COLO668 (cell line): Measurements from ENCODE around the gene CERT1.
"Not testable (repeated sequence)": the region's sequence is repeated elsewhere in the genome, so short reads cannot be mapped to it uniquely, and the experiment has no call there.

ENCODE experiments used
- DNase-seq: peaks from one replicate; lab custom pipeline; 2025; ENCODE audit not compliant: unreplicated experiment; lab: John Stamatoyannopoulos, UW

CERT1 gene, protein sequence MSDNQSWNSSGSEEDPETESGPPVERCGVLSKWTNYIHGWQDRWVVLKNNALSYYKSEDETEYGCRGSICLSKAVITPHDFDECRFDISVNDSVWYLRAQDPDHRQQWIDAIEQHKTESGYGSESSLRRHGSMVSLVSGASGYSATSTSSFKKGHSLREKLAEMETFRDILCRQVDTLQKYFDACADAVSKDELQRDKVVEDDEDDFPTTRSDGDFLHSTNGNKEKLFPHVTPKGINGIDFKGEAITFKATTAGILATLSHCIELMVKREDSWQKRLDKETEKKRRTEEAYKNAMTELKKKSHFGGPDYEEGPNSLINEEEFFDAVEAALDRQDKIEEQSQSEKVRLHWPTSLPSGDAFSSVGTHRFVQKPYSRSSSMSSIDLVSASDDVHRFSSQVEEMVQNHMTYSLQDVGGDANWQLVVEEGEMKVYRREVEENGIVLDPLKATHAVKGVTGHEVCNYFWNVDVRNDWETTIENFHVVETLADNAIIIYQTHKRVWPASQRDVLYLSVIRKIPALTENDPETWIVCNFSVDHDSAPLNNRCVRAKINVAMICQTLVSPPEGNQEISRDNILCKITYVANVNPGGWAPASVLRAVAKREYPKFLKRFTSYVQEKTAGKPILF

DNA sequence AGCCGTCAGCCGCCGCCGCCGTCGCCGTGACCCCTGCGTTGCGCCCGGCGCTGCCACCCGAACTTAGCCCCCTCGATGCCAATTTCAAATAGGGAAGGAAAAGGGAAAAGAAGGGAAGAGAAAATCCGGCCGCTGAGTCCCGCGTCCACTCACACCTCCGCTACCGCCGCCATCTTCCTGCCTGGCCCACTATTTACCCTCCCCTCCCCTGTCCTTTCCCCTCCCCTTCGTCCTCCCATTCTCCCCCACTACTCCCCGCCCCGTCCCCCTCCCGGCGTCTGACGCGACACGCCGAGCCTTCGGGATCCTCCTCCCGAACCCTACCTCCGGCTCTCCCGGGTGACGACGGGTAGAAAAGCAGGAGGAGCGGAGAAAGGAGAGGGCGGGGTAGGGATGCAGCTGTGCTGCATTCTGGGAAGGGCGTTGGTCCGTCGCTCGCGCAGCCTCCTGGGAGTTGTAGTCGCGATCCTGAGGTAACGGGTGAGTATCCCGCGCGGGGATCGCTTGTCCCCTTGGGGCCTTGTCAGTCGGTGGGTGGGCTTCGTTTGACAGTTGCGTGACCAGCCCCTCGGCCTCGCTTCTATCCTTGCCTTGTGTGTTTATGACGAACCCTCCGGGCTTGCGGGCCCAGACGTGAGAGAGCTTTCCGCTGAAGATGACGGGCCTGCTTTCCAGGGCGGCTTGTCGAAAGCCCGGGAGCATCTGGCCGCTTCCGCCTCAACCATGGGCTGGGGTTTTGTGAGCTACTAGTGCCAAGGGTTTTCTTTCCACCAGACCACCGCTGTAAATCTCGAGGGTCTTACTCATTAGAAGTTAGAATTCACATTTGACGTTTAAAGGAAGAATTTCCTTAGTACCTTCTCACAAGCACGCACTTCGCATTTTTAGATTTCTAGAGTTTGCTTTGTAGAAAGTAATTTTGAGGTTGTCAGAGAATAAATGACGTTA lies at the start of gene CERT1, which contains the start of gene POLK:
CERT1 (minus strand) TSS at position 195 of the 948 bp plus-strand sequence. CDS start 422 bp downstream, outside the sequence.
POLK (plus strand) TSS at position 457 of the 948 bp plus-strand sequence.
- peak; percentile 92 for DNase-seq

- not testable (repeated sequence) for DNase-seq
Observed at GRCh38 chr5:75560655-75561054, 49.2 kb upstream of the CERT1 start.

DNA sequence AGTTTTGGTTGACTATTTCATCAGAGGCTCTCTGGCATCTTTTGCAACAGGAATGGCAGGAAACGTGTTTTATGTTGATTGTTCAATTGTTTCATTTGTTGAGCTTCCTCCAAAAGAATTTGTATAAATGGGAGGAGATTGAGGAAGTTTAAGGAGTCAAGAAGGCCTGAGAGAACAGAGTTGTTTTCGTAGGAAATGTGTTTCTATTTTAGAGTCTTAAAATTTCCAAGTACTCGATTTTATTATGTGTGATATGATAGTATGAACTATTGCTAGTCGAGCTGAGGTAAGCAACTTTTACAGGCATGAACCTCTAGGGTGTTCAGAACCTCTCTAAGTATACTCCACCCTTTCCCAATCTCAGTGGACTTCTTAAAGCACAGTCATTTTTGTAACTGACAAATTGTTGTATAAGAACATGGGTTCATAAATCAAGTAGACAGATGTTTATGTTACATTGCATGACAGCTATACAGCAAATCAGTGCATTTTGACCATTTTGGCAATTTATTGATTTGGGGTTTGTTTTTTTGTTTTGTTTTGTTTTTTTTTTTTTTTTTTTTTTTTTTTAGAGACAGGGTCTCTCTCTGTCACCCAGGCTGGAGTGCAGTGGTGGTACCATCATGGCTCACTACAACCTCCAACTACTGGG lies 47.7 kb upstream of the CERT1 start:
- DNase-seq: no peak

DNA sequence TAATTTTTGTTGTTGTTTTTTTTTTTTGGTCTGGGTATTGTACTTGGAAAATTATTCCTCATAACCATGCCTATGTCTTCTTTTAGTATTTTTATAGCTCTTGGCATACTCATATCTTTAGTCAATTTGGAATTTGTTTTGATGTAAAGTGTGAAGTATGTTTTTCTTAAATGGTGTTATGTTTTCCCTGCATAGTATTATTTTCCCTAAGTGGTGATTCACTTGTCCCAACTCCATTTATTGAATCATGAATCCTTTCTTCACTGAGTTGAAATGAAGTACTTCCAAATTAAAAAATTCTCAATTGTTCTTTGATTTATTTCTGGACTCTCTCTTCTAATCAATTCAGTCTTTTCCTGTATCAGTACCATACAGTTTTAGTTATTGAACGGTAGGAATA lies 46.8 kb upstream of the CERT1 start:
- DNase-seq: no peak

DNA sequence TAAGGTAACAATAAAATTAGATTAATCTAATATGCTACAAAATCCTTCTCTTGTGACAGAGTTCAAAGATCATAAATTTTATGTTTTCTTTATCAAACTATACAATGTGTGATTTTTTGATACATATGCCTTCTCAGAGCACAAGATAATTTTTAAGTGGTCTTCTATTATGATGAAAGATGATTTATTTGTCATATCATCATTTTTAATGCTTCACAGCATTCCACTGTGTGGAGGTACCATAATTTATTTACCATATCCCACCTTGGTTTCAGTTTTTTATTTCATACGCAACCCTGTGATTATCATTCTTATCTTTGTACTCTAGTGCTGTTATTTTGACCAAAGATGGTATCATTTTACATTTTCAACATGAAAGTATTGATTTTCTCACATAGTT lies 41.9 kb upstream of the CERT1 start:
- DNase-seq: no peak

DNA sequence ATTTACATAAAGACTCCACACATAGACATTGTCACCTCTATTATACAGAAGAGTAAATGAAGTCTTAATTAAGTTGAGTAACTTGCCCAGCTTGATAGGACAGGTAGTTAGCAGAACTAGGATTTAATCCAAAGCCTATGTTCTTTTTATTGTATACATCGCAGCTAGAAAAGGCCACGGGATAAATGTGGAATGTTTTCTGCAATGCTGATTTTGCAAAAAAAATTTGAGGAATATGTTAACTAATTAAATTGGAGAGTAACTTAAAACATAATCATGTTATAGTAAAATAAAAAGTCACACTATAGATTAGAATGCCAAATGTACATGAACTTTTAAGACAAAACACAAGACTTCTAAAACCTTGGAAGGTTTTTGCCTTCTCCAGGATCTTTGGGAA lies 41.3 kb upstream of the CERT1 start:
- DNase-seq: no peak

DNA sequence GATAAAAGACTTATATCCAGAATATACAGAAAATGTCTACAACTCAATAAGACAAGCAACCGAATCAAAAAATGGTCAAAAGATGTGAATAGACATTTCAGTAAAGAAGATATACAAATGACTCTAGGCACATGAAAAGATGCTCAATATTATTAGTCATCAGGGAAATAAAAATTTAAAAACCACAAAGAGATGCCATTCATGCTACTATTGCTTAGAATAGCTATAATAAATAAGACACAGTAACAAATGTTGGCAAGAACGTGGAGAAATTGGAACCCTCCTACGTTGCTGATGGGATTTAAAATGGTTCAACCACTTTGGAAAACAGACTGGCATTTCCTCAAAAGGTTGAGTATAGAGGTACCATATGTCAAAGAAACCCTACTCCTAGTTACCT lies 40.0 kb upstream of the CERT1 start:
- no peak for DNase-seq

DNA sequence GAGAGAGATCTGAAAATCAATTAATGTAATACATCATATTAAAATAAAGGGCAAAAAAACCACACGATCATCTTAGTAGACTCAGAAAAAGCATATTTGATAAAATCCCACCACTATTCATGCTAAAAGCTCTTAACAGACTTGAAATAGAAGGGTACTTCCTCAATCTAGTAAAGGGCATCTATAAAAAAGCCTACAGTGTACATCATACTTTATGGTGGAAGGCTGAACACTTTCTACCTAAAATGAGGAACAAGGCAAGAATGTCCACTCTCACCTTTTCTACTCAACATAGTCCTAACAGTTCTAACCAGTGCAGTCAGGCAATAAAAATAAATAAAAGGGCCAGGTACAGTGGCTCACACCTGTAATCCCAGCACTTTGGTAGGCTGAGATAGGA lies 39.2 kb upstream of the CERT1 start:
- no peak for DNase-seq

DNA sequence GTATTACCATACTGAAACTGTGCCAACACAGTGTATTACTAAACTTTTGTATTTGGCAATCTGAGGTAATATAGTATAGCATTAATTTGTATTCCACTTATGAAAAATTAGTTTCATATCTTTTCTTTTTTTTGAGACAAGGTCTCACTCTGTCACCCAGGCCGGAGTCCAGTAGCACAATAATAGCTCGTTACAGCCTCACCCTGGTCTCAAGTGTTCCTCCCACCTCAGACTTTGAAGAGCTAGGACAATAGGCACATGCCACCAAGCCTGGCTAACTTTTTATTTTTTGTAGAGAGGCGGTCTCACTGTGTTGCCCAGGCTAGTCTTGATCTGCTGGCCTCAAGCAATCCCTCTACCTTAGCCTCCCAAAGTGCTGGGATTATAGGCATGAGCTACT lies 36.4 kb upstream of the CERT1 start:
- no peak for DNase-seq

DNA sequence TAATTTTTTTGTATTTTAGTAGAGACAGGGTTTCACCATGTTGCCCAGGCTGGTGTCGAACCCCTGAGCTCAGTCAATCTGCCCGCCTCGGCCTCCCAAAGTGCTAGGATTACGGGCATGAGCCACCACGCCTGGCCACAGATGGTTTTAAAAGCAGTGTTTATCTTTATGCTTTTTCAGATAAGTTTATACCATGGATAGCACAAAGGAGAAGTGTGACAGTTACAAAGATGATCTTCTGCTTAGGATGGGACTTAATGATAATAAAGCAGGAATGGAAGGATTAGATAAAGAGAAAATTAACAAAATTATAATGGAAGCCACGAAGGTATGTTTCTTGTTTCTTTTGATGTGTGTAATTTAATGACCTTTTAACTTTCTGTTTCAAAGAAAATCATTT lies 35.4 kb upstream of the CERT1 start:
- no peak for DNase-seq

GRCh38 chr5:75545131-75545530 lies 33.7 kb upstream of the CERT1 start:
- DNase-seq: no peak

DNA sequence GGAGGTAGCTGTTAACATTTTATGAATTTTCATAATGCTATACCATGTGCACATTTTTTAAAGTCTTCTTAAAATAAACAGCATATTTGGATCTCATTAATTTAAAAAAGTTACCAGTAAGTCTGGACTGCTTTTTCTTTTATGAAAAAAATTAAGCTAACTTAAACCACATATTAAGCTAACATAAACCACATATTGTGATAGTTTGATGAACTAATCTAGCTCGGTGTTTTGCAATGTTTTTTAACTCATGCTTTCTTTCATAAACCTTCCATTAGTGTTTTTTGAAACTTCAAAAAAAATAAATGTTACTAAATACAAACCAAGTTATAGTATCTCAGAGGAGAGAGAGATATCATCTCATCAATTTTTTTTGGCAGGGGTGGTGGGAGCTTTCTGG lies 26.8 kb upstream of the CERT1 start:
- no peak for DNase-seq

DNA sequence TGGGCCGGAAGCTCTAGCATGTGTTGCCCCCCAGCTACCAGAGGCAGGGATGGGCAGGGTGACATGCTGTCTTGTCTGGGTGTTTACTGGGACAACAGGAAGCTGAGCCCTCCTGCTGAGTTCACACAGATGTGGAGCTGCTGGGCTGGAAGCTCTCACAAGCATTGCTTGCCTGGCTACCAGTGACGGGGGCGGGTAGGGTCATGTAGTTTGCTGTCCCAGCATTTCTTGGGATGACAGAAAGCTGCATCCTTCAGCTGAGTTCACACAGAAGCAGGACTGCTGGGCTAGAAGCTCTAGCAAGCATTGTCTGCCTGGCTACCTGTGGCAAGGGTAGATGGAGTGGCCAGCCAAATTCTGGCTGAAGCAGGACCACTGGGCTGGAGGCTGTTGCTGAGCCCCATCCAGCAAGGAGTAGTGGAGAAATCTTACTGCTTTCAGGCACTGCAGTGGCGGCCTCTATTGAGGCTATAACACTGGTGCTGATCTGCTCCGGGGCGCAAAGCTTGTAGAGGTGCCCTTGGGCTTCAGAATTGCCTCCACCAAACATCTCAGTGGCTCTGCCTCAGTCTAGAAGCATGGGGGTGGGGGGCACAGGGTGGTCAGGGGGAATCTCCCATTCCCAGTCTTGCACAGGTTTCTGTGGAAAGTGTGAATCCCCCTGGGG lies 25.4 kb upstream of the CERT1 start:
- peak; percentile 1 for DNase-seq

DNA sequence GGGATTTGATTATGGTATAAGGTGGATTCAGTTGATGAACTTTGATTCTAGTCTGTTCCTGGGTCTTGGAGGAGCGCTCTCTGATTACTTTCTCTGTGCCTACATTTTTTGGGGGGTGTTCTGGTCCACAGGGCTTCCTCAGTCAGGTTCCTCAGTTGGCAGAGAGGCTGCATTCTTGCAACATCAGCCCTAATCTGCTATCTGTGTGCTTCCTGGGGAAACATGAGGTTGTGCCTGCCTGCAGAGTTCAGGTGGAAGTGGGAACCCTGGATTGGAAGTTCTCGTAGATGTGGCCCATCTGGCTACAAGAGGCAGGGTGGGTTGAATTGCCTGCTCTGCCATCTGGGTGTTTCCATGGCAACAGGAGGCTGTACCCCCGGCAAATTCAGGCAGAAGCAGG lies 24.7 kb upstream of the CERT1 start:
- DNase-seq: no peak

GRCh38 chr5:75534734-75535133 lies 23.3 kb upstream of the CERT1 start:
- no peak for DNase-seq

- not testable (repeated sequence) for DNase-seq
Observed at GRCh38 chr5:75533716-75534115, 22.3 kb upstream of the CERT1 start.

DNA sequence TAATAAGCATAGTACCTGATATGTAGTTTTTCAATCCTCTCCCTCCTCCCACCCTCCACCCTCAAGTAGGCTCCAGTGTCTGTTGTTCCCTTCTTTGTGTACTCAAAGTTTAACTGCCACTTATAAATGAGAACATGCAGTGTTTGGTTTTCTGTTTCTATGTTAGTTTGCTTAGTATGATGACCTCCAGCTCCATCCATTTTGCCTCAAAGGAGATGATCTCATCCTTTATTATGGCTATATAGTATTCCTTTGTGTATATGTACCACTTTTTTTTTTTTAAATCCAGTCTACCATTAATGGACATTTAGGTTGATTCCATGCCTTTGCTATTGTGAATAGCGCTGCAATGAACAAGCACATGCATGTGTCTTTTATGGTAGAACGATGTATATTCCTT lies 20.8 kb upstream of the CERT1 start:
- no peak for DNase-seq

- DNase-seq: no peak
Observed at GRCh38 chr5:75529185-75529584, 17.8 kb upstream of the CERT1 start.

DNA sequence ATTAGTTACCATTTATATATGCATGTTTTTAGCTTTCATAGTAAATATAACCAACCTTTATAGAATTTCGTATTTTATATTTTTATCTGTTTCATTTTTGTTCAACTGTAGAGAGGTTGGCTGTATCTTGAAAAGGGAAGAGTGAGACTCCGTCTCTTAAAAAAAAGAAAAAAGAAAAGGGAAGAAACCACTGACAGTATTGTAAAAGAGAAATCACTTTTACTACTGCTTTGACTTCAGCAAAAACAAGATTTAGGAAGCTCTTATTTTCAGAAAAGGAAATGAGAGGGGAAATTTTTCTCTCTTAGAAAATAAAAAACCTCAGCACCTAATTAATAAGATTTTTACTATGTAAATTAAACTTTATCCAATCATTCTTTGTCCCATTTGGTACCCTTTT lies 14.6 kb upstream of the CERT1 start:
- no peak for DNase-seq

GRCh38 chr5:75525344-75525743 lies 13.9 kb upstream of the CERT1 start:
- DNase-seq: no peak
